BE2C (cell line): ENCODE data around the gene FBXO31.
"Not testable (repeated sequence)": the region's sequence is repeated elsewhere in the genome, so short reads cannot be mapped to it uniquely, and the experiment has no call there.

Source experiments
- DNase-seq: peaks from one replicate; pipeline ENCODE4 v3.0.0-alpha.2; 2020
- H3K27me3 ChIP-seq: fragments of 250-450 bp; sonication (Bioruptor Pico); 2 replicates; pipeline ENCODE4 v1.5.1; 2020; ENCODE audit warnings: mild to moderate bottlenecking
- H3K36me3 ChIP-seq: fragments of 250-450 bp; sonication (Bioruptor Pico); 2 replicates; pipeline ENCODE4 v1.5.1; 2020; ENCODE audit warnings: mild to moderate bottlenecking
- H3K4me1 ChIP-seq: fragments of 250-450 bp; sonication (Bioruptor Pico); 2 replicates; pipeline ENCODE4 v1.5.1; 2020
- H3K4me3 ChIP-seq: 2 replicates; pipeline ENCODE4 v1.5.1; 2011; ENCODE audit warnings: low read depth, low read length
- H3K9me3 ChIP-seq: fragments of 250-450 bp; sonication (Bioruptor Pico); 2 replicates; pipeline ENCODE4 v1.5.1; 2020
- CTCF ChIP-seq: IDR thresholded peaks from 2 replicates; pipeline ENCODE4 v1.5.1; 2012; ENCODE audit warnings: mild to moderate bottlenecking, low read depth, low read length

Gene FBXO31

GRCh38 chr16:87382023-87382785, 1.4 kb downstream of the FBXO31 start:
- DNase-seq: no peak
- TF ChIP-seq CTCF: no peak
- peak overlapping the region; percentile 72 for H3K4me3 ChIP-seq
- no peaks in the 10 kb centered on the region; the same call in 1 of the 2 replicates for H3K4me1 ChIP-seq
- no peaks in the 10 kb centered on the region for H3K9me3 ChIP-seq
- no peaks in the 10 kb centered on the region for H3K27me3 ChIP-seq
- no peaks in the 10 kb centered on the region; the same call in 1 of the 2 replicates for H3K36me3 ChIP-seq

GRCh38 chr16:87380881-87381280, 2.7 kb downstream of the FBXO31 start:
- Histone ChIP-seq H3K36me3 (no peaks in the 10 kb centered on the region; the same call in 1 of the 2 replicates), H3K4me1 (no peaks in the 10 kb centered on the region; the same call in 1 of the 2 replicates), H3K27me3 (no peaks in the 10 kb centered on the region), H3K9me3 (no peaks in the 10 kb centered on the region), H3K4me3 (no peak overlapping the region)
- peak; percentile 9; the same call in 1 of the 2 replicates for TF ChIP-seq CTCF
- DNase-seq: no peak

DNA sequence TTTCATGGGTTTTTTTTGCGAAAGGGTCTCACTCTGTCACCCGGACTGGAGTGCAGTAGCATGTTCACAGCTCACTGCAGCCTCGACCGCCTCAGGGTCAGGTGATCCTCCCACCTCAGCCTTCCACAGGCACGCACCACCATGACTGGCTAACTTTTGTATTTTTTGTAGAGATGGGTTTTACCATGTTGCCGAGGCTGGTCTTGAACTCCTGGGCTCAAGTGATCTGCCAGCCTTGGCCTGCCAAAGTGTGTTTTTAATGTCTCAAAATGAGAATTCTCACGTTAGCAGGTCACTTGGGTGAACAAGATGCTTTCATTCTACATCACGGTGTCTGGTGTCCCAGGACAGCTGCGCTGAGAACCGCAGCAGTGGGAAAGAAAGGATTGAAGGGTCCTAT, 3.2 kb downstream of the FBXO31 start:
- DNase-seq: no peak
- Histone ChIP-seq H3K4me3 (no peak overlapping the region), H3K4me1 (no peaks in the 10 kb centered on the region; the same call in 1 of the 2 replicates), H3K27me3 (no peaks in the 10 kb centered on the region), H3K36me3 (no peaks in the 10 kb centered on the region; the same call in 1 of the 2 replicates), H3K9me3 (no peaks in the 10 kb centered on the region)
- no peak for TF ChIP-seq CTCF

- not testable (repeated sequence) for H3K4me3 ChIP-seq, H3K4me1 ChIP-seq, H3K27me3 ChIP-seq, H3K9me3 ChIP-seq, DNase-seq, H3K36me3 ChIP-seq
These were observed 4.2 kb downstream of the FBXO31 start for GRCh38 chr16:87379312-87379752.

GRCh38 chr16:87376660-87377059, 6.9 kb downstream of the FBXO31 start:
- Histone ChIP-seq H3K36me3 (no peaks in the 10 kb centered on the region; the same call in none of the 2 replicates), H3K9me3 (no peaks in the 10 kb centered on the region), H3K4me3 (no peak overlapping the region), H3K27me3 (no peaks in the 10 kb centered on the region), H3K4me1 (peaks cover 6% of the 10 kb centered on the region)
- TF ChIP-seq CTCF: no peak
- DNase-seq: no peak

DNA sequence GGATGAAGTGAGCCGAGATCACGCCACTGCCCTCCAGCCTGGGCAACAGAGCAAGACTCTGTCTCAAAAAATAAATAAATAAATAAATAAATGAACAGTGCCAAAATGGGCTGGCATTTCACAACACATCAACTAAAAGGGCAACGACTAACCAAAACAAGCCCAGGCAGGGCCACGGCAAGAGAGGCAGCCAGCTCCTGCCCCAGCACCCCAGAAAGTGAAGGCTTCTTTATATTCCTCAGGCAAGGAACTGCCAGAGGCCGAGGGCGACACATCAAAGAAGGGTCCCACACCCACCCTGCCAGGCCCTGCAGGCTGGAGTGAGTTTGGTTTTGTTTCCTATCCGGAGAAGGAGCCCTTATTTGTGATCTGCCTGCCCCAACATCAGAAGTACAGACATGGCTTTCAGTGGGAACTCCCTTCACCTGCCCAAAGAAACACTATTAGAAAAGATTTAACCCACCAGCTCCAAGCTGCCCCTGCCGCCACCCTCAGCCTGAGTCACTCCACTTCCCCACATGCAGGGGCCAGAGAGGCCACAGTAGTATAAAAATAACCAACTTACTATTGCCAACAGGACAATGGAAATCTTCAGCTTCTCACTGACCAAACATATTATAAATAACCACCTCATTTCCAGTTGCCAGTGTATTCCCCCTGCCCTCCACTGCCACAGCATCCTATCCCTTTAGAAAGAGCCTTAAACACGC, 8.0 kb downstream of the FBXO31 start:
- H3K36me3 ChIP-seq: no peaks in the 10 kb centered on the region; the same call in none of the 2 replicates
- no peak for TF ChIP-seq CTCF
- DNase-seq: no peak
- no peak overlapping the region for H3K4me3 ChIP-seq
- no peaks in the 10 kb centered on the region for H3K27me3 ChIP-seq
- H3K9me3 ChIP-seq: no peaks in the 10 kb centered on the region
- H3K4me1 ChIP-seq: peaks cover 14% of the 10 kb centered on the region
